SIG-M5 (cell line): Measurements from ENCODE around the gene NPHS1.
"Not testable (repeated sequence)": the region's sequence is repeated elsewhere in the genome, so short reads cannot be mapped to it uniquely, and the experiment has no call there.

Experiments
- DNase-seq: peaks from one replicate; lab custom pipeline; 2025; lab: John Stamatoyannopoulos, UW

NPHS1 gene, protein sequence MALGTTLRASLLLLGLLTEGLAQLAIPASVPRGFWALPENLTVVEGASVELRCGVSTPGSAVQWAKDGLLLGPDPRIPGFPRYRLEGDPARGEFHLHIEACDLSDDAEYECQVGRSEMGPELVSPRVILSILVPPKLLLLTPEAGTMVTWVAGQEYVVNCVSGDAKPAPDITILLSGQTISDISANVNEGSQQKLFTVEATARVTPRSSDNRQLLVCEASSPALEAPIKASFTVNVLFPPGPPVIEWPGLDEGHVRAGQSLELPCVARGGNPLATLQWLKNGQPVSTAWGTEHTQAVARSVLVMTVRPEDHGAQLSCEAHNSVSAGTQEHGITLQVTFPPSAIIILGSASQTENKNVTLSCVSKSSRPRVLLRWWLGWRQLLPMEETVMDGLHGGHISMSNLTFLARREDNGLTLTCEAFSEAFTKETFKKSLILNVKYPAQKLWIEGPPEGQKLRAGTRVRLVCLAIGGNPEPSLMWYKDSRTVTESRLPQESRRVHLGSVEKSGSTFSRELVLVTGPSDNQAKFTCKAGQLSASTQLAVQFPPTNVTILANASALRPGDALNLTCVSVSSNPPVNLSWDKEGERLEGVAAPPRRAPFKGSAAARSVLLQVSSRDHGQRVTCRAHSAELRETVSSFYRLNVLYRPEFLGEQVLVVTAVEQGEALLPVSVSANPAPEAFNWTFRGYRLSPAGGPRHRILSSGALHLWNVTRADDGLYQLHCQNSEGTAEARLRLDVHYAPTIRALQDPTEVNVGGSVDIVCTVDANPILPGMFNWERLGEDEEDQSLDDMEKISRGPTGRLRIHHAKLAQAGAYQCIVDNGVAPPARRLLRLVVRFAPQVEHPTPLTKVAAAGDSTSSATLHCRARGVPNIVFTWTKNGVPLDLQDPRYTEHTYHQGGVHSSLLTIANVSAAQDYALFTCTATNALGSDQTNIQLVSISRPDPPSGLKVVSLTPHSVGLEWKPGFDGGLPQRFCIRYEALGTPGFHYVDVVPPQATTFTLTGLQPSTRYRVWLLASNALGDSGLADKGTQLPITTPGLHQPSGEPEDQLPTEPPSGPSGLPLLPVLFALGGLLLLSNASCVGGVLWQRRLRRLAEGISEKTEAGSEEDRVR (N-terminal part only)

DNA sequence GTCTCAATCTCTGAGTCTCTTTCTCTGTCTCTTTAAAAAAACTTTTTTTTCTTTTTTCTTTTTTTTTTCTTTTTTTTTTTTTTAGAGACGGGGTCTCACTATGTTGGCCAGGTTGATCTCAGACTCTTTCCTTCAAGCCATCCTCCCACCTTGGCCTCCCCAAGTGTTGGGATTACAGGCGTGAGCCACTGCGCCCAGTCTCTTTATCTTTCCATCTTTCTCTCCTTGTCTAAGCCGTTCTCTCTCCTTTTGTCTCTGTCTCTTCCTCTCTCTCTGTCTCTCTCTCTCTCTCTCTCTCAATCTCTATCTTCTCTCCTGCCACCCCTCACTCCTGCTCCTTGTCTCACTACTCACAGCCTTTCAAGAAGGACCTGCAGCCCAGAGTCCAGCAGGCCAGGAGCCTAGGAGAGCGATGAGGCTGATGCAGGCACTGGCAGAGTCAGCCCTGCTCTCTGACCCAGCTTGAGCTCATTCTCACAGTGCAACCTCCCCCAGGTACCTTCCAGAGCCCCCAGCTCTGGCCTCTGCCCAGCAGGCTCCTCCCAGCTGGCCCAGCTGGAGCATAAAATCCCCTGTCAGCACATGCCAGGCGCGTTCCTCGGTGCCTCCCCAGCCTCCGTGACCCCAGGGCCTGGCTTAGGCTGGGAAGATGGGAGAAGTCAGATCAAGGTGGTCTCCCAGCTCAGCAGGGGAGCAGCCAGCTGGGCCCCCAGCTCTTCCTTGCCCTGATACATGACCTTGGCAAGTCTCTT, at the start of gene NPHS1:
Gene NPHS1 (minus strand): TSS at position 476 of the 752 bp plus-strand sequence. CDS start 667 bp downstream, outside the sequence.
- no peak for DNase-seq

DNA sequence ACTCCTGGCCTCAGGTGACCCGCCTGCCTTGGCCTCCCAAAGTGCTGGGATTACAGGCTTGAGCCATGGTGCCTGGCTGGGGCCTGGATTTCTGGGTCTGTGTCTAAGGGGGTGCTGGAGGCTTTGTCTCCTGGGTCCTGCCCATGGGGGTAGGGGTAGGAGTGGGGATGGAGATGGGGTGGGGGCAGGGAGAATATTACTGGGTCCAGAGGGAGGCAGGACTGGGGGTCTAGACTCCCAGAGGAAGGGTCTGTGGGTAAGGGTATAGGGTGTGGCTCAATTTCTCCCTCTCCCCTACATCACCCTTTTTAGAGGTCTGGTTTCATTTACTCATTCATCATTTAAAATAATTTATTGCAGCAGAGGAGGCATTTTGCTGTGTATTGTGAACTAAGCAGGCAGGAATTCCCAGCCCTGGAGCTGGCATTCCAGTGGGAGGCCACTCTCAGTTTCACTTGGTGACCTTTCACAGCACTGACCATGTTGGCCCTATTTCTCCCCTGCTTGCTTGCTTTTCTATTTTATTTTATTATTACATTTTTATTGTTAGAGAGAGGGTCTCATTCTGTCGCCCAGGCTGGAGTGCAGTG, 48.8 kb upstream of the NPHS1 start:
- no peak for DNase-seq

DNA sequence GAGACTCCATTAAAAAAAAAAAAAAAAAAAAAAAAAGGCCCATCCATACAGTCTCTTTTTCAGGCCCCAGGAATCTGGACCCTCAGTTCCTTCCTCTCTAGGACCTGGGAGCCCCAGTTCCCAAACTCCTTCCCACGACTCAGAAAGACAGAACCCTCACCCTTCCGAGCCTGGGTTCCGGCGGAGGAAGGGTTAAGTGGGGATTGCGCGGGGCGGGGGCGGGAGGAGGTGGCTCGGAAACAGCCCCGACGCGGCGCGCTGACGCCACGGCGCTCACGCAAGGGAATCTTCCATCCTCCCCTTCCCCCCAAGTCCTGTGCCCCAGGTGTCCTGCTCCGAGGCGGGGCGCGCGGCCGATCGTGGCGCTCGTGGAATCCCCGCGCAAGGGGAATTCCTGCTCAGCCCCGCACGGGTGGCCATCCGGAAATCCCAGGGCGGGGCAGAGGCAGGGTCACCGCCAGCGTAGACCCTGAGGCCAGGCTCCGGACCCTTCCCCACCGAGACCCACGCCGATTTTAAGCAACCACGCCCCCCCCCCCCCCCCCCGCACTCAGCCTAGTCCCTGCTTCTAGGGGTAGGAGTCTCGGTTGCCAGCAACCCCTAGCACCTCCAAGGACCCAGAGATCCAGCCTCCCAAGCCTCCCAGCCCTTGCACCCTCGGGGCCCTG, 47.4 kb upstream of the NPHS1 start:
- DNase-seq, result no peak

DNA sequence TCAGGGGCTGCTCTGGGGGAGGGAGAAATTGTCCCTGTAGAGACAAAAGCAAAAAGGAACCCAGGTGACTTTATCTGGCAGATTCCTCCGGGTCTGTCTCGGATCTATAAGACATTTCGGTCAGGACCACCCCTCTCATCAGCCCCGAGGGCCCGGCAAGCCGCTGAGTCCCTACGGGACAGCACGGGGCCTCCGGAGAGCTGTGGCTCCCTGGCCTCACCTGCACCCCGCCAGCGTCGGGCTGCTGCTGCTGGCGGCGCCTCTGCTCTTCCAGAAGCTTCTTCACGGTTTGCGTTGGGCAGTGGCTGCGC, 46.1 kb upstream of the NPHS1 start:
- no peak for DNase-seq

DNA sequence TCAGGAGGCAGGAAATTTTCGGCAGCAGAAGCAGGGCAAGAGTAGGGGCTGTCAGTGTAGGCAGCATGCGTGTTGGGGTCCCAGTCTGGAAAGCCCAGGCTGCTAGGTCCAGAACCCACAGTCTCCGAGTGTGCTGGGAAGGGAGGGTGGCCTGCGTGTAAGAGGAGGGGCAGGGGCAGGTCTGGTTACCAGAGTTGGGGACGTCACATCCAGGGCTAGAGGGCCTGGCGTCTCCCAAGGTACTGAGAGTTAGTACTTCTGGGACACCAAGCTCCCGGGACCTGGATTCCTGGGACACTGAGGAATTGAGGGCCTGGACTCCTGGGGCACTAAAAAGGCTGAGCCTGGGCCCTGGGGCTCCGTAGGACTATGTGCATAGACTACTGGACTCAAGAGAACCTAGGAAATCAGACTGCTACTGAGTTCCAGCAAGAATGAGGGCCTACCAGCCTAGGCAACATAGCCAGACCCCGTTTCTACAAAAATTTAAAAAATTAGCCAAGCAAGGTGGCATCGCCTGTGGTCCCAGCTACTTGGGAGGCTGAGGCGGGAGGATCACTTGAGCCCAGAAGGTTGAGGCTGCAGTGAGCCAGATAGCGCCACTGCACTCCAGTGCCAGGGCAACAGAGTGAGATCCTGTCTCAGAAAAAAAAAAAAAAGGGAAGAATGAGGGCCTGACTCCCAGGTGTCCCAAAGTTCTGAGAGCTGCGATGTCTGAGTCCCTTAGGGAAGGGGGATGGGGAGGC, 45.6 kb upstream of the NPHS1 start:
- no peak for DNase-seq

DNA sequence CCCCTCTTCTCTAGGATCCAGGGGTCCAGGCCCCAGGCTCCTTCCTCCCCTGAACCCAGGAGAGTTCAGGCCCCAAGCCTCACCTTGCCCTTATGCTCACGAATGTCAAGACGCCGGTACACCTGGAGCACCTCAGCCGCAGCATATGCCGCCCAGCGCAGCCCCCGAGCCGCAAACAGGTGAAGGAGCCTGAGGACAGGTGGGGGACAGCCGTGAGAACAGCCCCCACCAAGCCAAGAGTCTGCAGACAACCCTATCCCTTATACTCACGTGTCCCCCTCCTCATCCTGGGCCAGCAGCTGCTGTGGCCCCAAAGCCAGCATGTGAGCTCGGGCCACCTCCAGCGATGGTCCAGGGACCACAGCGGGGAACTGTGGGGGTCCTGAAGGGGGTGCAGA, 44.3 kb upstream of the NPHS1 start:
- DNase-seq, result no peak

DNA sequence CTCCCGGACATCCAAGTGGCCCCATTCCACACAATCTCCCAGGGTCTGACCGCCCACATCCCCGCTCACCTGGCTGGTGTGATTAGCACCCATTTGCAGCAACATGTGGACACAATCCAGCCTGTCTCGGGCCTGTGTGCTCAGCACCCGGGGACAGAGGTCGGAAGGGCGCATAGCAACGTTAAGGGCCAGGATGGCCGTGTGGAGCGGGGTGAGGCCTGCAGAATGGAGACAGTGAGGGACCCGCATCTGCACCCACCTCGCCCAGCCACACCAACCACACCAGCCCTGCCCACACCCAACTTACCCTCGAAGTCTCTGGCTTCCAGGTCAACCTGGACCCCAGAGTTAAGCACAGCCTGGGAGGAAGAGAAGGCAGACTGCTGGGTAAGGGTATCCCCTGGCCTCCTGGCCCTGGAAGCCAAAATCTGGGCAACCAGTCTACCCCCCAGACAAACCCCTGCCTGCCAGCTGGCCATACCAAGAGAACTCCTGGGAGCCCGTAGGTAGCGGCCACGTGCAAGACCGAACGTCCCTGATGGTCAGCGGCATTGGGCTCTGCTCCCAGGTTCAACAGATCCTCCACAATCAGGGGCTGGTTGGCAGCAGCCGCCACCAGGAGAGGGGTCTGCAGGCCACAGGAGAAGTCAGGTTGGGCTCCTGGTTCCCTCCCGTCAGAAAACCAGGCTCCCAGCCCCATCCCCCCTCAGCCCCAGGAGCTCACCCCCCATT, 43.8 kb upstream of the NPHS1 start:
- no peak for DNase-seq

DNA sequence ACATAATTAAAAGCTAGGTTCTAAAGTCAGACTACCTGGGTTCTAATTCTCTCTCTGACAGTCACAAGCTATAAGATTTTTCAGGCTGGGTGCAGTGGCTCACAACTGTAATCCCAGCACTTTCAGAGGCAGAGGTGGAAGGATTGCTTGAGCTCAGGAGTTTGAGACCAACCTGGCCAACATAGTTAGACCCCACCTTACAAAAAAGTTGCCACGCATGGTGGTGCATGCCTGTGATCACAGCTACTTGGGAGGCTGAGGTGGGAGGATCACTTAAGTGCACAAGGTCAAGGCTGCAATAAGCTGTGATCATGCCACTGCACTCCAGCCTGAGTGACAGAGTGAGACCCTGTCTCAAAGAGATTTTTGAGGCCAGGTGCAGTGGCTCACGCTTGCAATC, 42.0 kb upstream of the NPHS1 start:
- DNase-seq, result no peak

DNA sequence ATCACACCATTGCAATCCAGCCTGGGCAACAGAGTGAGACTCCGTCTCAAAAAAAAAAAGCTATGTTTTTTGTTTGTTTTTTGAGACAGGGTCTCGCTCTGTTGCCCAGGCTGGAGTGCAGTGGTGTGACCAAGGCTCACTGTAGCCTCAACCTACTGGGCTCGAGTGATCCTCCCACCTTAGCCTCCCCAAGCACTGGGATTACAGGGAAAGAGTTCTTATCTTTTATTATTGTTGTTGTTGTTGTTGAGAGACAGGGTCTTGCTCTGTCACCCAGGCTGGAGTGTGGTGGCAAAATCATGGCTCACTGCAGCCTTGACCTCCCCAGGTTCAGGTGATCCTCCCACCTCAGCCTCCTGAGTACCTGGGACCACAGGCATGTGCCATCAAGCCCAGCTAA, 39.5 kb upstream of the NPHS1 start:
- DNase-seq, result not testable (repeated sequence)

DNA sequence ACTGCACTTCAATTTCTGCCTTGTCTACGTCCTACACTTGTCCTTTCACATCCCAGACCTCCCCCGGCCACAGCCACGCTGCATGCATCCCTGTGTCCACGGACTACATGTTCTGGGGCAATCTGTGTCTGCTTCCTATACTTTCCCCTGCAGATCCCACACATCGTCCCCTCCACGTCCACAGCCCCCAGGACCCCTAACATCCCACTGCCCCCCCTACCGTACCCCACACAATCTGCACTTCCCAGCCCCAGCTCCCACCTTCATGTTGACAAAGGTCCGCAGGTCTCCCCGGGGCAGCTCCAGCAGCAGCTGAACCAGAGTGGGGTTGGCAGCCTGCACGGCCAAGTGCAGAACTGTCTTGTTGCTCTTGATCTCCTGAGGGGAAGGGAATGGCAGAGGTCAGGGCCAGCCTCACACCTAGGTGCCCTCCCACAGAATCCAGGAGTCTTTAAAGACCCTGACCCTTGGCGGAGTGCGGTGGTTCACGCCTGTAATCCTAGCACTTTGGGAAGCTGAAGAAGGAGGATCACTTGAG, 37.9 kb upstream of the NPHS1 start:
- DNase-seq, result no peak

DNA sequence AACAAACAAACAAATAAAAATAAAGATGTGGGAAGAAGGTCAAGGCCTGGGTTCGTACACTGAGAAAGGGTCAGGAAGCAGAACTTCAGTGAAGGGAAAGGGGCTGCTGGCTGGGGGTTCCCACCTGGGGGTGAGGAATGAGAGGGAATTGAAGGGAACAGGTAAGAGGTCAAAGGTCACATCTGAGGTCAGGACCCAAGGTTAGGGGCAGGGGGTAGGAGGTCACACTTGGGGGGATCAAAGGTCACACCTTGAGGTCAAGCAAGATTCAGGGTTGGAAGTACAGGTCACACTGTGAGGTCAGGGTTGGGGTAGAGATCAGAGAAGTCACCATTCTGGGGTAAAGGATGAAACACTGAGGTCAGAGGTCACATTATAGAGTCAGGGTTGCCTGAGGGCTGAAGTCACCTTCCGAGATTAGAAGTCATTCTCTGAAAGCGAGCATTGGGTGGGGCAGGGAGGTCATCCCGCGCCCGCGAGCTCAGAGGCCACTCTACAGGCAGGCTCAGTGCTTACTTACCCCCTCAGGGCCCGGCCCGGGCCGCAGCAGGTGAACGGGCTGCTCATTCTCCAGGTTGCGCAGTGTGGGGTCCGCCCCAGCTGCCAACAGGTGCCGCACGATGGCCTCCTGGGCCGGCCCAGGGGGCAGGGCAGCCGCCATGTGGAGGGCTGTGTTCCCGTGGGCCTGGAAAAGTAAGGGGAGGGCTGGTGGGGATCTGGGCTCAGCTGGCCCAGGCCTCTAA, 37.2 kb upstream of the NPHS1 start:
- no peak for DNase-seq

DNA sequence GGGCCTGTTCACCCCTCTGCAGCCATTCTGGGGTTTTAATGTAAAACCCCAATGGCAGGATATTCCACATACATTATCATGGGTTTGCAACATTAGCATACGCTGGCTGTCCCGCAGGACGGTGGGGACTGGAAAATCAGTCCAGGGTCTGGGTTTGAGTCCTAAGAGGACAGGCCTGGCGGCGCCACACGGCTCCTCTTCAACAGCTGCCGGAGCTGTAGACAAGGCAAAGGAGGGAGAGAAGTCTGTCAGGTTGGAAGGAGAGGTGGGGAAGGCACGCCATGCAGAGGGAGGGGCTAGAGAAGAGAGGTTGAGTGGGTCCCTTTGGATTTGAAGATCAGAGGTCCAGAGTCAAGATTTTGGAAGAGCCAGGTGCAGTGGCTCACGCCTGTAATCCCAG, 36.1 kb upstream of the NPHS1 start:
- no peak for DNase-seq

DNA sequence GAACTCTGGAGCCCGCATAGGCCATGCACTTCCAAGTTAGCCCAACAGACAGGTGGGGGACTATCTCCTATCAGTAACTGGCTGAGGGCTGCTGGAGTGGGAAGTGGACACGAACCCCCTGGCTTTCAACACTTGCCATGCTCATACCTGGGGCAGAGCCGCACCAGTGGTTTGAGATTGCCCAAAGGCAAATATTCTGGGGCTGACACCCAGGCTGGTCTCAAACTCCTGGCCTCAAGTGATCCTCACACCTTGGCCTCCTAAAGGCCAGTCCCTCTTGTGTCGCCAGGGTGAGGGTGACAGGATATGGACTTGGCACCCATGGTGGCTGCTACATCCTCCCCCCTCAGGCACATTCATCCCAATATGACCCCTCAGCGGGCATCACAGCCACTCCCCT, 34.9 kb upstream of the NPHS1 start:
- no peak for DNase-seq

DNA sequence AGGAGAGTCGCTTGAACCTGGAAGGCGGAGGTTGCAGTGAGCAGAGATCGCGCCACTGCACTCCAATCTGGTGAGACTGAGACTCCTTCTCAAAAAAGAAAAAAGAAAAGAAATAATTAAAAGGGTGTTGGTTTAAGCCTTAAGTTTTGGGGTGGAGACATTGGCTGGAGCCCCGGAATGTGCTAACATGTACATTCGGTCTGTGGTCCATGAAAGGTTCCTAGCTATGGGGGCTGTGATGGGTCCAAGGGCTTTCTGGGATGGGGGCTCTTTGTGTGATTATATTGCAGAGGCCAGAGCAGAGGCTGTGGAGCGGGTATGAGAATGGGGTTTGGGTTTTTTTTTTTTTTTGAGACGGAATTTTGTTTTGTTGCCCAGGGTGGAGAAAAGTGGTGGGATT, 33.6 kb upstream of the NPHS1 start:
- no peak for DNase-seq

DNA sequence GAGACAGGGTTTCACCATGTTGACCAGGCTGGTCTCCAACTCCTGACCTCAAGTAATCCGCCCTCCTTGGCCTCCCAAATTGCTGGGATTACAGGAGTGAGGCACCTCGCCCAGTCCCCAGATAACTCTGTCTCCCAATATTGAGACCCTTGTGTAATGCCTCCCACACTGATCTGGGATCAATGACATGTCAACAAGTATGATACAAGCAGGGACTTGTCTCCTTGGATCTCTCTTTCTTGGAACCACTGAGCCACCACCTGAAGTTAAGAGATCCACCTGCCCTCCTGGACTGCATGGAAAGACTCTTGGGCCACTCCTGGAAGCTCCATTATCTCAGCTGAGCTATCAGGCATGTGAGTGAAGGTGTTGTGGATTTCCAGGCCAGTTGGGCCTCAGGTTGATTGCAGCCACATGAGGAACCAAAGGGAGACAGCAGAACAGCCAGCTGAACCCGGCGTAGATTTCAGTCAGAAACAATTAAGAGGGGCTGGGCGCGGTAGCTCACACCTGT, 33.0 kb upstream of the NPHS1 start:
- DNase-seq, result no peak

DNA sequence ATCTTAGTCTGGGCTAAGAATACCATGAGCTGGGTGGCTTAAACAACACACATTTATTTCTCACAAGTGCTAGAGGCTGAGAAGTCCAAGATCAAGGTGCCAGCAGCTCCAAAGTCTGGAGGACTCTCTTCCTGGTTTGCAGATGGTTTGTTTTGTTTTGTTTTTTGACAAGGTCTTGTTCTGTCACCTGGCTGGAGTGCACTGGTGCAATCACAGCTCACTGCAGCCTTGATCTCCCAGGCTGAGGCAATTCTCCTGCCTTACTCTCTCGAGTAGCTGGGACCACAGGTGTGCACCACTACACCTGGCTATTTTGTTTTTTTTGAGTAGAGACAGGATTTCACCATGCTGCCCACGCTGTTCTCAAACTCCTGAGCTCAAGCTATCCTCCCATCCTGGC, 31.6 kb upstream of the NPHS1 start:
- DNase-seq, result no peak

DNA sequence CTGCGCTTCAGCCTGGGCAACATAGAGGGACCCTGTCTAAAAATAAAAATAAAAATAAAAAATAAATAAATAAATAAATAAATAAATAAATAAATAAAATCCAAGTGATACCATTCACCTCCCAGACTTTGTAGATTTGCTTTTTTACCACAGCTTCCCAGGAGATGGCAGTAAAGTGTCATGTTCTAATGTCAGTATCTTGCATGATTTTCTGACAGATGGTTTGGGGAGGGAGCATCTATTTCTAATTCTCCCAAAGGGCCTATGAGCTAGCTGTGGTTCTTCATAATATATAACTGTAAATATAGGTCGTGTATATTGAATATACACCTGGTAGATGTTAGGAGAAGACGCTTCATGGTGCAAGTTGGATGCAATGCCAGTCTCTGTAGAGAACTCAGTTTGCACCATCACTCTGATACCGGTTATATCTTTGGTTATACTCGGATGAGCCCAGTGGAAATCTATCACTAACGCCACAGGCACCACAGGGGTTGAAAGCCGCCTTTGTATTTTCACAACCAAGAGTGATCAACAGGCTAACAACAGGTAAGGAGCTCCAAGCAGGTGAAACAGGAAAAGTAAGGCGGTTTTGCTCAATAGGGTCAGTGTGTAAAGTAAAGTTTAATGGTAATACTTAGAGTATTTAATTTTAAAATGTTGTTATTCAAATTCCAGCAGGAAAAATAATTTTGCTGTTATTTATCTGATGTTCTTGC, 30.0 kb upstream of the NPHS1 start:
- no peak for DNase-seq

DNA sequence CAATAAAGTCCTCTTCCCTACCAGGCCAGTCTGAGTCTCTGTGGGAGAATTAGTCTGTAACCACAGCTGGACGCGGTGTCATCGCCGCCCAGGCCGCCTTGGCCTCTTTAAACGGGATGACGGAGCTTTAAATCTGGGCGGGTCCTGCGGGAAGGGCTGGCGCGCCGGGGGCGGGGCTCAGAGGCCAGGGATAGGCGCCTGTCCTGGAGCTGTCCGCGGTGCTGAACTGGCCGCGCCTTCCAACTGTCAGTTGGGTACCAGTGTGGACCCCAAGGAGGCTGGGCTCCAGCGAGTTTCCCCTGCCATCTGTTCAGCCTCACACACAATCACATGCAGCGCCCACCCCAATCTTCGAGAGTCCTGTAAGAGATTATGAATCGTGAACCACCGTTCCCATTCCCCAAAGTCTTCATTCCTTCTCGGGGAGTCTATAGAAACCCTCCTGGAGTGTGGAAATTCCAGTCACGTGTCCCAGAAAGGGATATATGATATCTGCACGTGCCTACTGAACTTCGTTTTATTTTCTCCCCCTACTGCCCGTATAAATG, 27.5 kb upstream of the NPHS1 start:
- DNase-seq, result no peak
